IPS-20b (cell line): ENCODE measurements around the gene THAP6.

Source experiments
- H3K27ac ChIP-seq: one replicate; pipeline ENCODE4 v1.5.1; 2013; ENCODE audit warnings: low read length
- H3K27me3 ChIP-seq: 2 replicates; pipeline ENCODE4 v1.6.1; 2013; ENCODE audit warnings: mild to moderate bottlenecking, low read length, inconsistent platforms; ENCODE audit not compliant: insufficient read depth
- H3K36me3 ChIP-seq: 2 replicates; pipeline ENCODE4 v1.6.1; 2013; ENCODE audit warnings: low read depth, mild to moderate bottlenecking, inconsistent platforms, low read length, moderate library complexity; ENCODE audit not compliant: insufficient read depth
- H3K4me1 ChIP-seq: 2 replicates; pipeline ENCODE4 v1.6.1; 2013; ENCODE audit warnings: mild to moderate bottlenecking, control low read depth, inconsistent platforms, low read length, moderate library complexity; ENCODE audit not compliant: insufficient read depth
- H3K4me3 ChIP-seq: 2 replicates; pipeline ENCODE4 v1.5.1; 2013; ENCODE audit warnings: mild to moderate bottlenecking, low read length, inconsistent platforms
- H3K9ac ChIP-seq: 2 replicates; pipeline ENCODE4 v1.6.1; 2013; ENCODE audit warnings: low read depth, mild to moderate bottlenecking, inconsistent platforms, low read length, moderate library complexity
- H3K9me3 ChIP-seq: 2 replicates; pipeline ENCODE4 v1.6.1; 2013; ENCODE audit warnings: mild to moderate bottlenecking, low read depth, low read length, inconsistent platforms; ENCODE audit not compliant: insufficient read depth

THAP6 gene, protein sequence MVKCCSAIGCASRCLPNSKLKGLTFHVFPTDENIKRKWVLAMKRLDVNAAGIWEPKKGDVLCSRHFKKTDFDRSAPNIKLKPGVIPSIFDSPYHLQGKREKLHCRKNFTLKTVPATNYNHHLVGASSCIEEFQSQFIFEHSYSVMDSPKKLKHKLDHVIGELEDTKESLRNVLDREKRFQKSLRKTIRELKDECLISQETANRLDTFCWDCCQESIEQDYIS

DNA sequence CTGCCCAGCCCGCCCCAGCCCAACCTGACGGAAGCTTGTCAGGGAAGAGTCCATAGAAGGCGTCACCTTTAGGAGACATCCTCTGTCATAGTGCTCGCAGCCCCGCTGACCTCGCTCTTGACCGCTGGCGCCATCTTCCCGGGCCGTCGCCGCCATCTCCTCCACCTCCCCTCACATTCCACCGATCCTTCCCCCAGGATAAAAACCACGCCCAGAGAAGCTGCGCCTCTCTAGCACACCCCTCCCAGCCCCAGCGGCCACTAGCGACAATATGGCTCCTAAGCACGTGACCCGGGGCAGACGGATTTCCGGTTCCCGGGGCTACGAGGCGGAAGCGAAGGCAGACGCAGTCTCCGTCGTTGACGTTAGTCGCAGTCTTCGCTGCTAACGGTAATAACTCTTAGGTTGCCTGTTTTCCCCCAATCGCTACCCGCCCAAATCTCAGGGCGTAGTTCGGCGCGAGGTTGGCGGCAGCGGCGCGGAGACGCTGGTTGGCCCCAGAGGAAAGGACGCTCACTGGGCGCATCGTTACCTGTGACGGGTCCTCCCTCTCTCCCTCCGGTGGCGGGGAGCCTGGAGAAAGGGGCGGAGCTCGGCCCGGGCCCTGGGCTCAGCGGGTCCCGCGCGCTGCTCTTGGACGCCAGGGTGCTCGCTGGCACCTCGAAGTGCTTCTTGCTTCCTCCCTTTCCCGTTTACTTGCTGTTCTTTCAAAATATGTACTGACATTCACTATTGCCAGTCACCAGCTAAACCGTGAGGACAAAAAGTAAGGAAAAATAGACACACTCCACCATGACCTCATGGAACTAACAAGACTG is at the start of gene THAP6, which contains the start of gene RCHY1:
THAP6 (plus strand) TSS at position 343 of the 818 bp plus-strand sequence. CDS start 980 bp downstream, outside the sequence.
RCHY1 (minus strand) TSS at position 273 of the 818 bp plus-strand sequence; CDS start at position 156, 117 bp downstream.
- peaks cover 2% of the 10 kb centered on the region; the same call in 1 of the 2 replicates for H3K9me3 ChIP-seq
- peak within 1 kb of the TSS; percentile 86 for H3K4me3 ChIP-seq
- no peaks in the 10 kb centered on the region for H3K27me3 ChIP-seq
- H3K4me1 ChIP-seq: peaks cover 14% of the 10 kb centered on the region
- peak within 1 kb of the TSS; percentile 88 for H3K9ac ChIP-seq
- H3K36me3 ChIP-seq: peaks cover 35% of the 10 kb centered on the region
- peak within 1 kb of the TSS; percentile 24 for H3K27ac ChIP-seq

DNA sequence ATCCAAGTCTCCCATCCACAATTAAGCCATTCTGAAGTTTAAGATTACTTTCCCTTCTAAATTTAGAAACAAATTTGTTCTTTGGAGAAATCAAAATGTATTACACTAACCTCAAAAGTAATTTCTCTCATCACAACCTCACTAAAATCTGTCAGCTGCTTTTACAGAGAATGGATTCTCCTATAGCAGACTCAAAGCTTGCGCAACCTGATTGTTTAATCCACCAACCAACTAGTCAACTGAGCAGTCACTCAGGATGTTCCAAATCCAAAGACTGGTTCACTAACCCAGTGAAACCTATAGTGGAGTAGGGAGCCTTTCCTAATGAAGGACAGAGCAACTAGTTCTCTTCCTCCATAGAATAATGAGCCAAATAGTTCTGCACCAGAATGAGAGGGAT is 44.4 kb upstream of the THAP6 start:
- no peak overlapping the region for H3K27ac ChIP-seq
- H3K36me3 ChIP-seq: no peaks in the 10 kb centered on the region
- H3K27me3 ChIP-seq: no peaks in the 10 kb centered on the region
- no peak overlapping the region for H3K9ac ChIP-seq
- H3K4me1 ChIP-seq: no peaks in the 10 kb centered on the region
- H3K4me3 ChIP-seq: no peak overlapping the region
- H3K9me3 ChIP-seq: no peaks in the 10 kb centered on the region

DNA sequence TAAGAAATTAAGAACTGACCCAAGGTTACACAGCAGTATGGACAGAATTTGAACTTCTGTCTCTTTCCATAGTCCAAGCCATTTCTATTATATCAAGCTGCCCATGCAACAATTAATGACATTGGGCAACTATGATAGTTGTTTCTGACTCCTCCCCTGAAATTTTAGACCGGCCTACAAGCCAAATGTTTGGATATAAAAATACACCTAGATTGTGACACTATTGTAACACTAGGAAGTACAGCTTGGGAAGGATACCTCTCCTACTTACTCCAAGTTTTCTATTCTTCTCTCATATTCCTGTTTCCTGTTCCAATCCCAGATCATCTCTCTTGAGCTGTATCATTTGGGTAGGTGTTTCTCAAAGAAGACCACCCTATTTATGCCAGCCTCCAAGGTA is 43.5 kb upstream of the THAP6 start:
- Histone ChIP-seq H3K27me3 (no peaks in the 10 kb centered on the region), H3K4me1 (no peaks in the 10 kb centered on the region), H3K9me3 (no peaks in the 10 kb centered on the region), H3K9ac (no peak overlapping the region), H3K27ac (no peak overlapping the region), H3K36me3 (no peaks in the 10 kb centered on the region), H3K4me3 (no peak overlapping the region)

DNA sequence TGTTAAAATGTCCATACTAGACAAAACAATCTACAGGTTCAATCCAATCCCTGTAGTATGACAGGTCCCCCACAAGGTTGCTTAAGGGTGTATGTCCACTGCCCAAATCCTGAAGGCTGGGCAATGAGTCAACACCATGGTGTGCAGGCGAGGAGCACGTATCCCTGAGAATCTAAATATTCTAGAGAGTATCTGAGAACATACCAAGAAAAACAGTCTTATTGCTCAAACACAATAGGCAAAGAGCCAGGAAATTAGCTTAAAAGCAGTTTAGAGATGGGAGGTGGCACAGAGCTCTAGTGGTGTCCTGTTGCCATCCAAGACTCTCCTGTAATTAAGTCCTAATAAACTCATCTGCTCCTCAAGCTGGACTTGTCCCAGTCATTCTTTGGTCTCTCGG is 37.1 kb upstream of the THAP6 start:
- Histone ChIP-seq H3K9me3 (no peaks in the 10 kb centered on the region), H3K36me3 (peaks cover 35% of the 10 kb centered on the region), H3K27me3 (no peaks in the 10 kb centered on the region), H3K9ac (no peak overlapping the region), H3K4me1 (no peaks in the 10 kb centered on the region), H3K27ac (no peak overlapping the region), H3K4me3 (no peak overlapping the region)

GRCh38 chr4:75484190-75484589 is 30.1 kb upstream of the THAP6 start:
- Histone ChIP-seq H3K4me3 (no peak overlapping the region), H3K4me1 (peaks cover 6% of the 10 kb centered on the region; the same call in 1 of the 2 replicates), H3K36me3 (peaks cover 75% of the 10 kb centered on the region), H3K9ac (no peak overlapping the region), H3K27me3 (no peaks in the 10 kb centered on the region), H3K9me3 (no peaks in the 10 kb centered on the region), H3K27ac (no peak overlapping the region)

DNA sequence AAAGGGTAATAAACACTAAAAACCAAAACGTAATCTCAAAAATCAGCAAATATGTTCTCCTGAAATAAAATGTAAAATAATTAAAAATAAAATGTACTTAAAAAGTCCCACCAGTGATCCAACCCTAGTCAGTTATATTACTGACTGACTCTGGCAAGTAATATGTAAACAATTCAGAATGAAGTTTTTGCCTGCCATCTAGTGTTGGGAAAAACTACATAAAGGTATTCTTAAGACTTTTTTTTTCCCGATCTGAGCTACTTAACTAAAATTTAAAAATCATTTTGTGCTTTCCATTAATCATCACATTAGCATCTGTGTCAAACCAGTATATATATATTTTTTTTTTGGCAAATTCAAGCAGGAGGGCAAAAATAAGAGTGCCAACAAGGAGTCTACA is 24.1 kb upstream of the THAP6 start:
- no peak overlapping the region for H3K27ac ChIP-seq
- H3K27me3 ChIP-seq: no peaks in the 10 kb centered on the region
- no peaks in the 10 kb centered on the region for H3K9me3 ChIP-seq
- no peak overlapping the region for H3K9ac ChIP-seq
- H3K4me1 ChIP-seq: peaks cover 6% of the 10 kb centered on the region; the same call in 1 of the 2 replicates
- no peak overlapping the region for H3K4me3 ChIP-seq
- H3K36me3 ChIP-seq: peaks cover 65% of the 10 kb centered on the region

- Histone ChIP-seq H3K4me1 (no peaks in the 10 kb centered on the region), H3K36me3 (peaks cover 70% of the 10 kb centered on the region), H3K9me3 (no peaks in the 10 kb centered on the region), H3K27ac (no peak overlapping the region), H3K4me3 (no peak overlapping the region), H3K9ac (no peak overlapping the region), H3K27me3 (no peaks in the 10 kb centered on the region)
Measured at GRCh38 chr4:75494563-75494962, 19.7 kb upstream of the THAP6 start.

DNA sequence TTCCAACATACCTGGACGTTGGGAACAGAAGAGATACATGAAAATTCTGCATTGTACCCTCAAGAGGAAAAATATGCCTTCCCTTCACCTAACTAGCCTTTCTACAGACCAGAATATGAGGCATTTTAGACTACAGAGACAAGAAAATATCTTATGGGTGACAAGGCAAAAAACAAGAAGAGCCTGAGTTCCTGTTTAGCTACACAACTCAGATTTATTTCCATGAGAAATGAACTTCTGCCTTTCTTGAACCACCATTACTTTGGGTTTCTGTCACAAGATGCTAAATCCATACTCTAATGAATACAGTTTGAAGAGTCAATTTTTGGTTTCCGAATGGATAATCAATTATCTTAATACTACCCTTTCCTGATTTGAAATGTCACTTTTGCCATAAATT is 18.8 kb upstream of the THAP6 start:
- H3K27ac ChIP-seq: no peak overlapping the region
- H3K4me1 ChIP-seq: no peaks in the 10 kb centered on the region
- no peaks in the 10 kb centered on the region for H3K27me3 ChIP-seq
- no peaks in the 10 kb centered on the region for H3K9me3 ChIP-seq
- H3K36me3 ChIP-seq: peaks cover 70% of the 10 kb centered on the region
- no peak overlapping the region for H3K9ac ChIP-seq
- H3K4me3 ChIP-seq: no peak overlapping the region

- H3K9ac ChIP-seq: no peak overlapping the region
- no peaks in the 10 kb centered on the region for H3K4me1 ChIP-seq
- H3K4me3 ChIP-seq: no peak overlapping the region
- H3K27ac ChIP-seq: no peak overlapping the region
- no peaks in the 10 kb centered on the region for H3K27me3 ChIP-seq
- H3K36me3 ChIP-seq: peaks cover 63% of the 10 kb centered on the region
- no peaks in the 10 kb centered on the region for H3K9me3 ChIP-seq
Measured at GRCh38 chr4:75496406-75496805, 17.9 kb upstream of the THAP6 start.

- peaks cover 57% of the 10 kb centered on the region for H3K36me3 ChIP-seq
- no peak overlapping the region for H3K4me3 ChIP-seq
- H3K4me1 ChIP-seq: no peaks in the 10 kb centered on the region
- H3K9ac ChIP-seq: no peak overlapping the region
- H3K27ac ChIP-seq: no peak overlapping the region
- H3K9me3 ChIP-seq: no peaks in the 10 kb centered on the region
- no peaks in the 10 kb centered on the region for H3K27me3 ChIP-seq
Measured at GRCh38 chr4:75497133-75497532, 17.1 kb upstream of the THAP6 start.

DNA sequence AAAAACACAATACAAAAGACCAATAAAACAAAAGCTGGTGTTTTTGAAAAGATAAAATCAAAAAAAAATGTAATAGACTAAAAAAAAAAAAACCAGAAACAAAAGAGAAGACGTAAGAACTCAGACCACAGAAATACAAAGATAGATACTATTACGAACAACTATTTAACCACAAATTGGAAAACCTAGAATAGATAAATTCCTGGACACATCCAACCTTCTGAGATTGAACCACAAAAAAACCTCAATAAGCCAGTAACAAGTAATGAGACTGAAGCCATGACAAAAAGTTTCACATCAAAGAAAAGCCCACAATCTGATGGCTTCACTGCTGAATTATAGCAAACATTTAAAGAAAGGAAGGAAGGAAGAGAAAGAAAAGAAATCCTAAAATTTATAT is 16.2 kb upstream of the THAP6 start:
- H3K27me3 ChIP-seq: no peaks in the 10 kb centered on the region

DNA sequence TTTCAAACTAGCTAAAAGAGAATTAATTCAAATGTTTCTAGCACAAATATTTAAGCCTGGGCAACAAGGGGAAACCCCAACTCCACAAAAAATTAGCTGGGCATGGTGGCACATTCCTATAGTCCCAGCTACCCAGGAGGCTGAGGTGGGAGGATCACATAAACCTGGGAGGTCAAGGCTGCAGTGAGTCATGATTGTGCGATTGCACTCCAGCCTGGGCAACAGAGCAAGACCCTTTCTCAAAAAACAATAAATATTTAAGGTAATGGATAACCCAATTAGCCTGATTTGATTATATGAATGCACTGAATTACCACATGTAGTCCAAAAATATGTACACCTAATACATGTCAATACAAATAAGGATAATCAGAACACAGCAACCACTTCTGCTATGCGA is 14.4 kb upstream of the THAP6 start:
- Histone ChIP-seq H3K4me1 (no peaks in the 10 kb centered on the region), H3K27me3 (no peaks in the 10 kb centered on the region), H3K36me3 (peaks cover 54% of the 10 kb centered on the region), H3K27ac (no peak overlapping the region), H3K9ac (no peak overlapping the region), H3K9me3 (no peaks in the 10 kb centered on the region), H3K4me3 (no peak overlapping the region)

More for the DNA sequence above, 16.2 kb upstream of the THAP6 start:
- Histone ChIP-seq H3K4me3 (no peak overlapping the region), H3K9ac (no peak overlapping the region), H3K27ac (no peak overlapping the region), H3K9me3 (no peaks in the 10 kb centered on the region), H3K36me3 (peaks cover 55% of the 10 kb centered on the region), H3K4me1 (no peaks in the 10 kb centered on the region)
